PC-3 (cell line): Measurements from ENCODE around the gene GFM2. TPM values are rescaled to one million over a fixed set of nuclear protein-coding genes. Genes with fewer than 3 reads are reported as not detected.

ENCODE experiments used
- ATAC-seq: fragments of 200-7000 bp; cut with Tn5 transposase; 2 replicates; pipeline ENCODE4 v1.9.1; 2020; ENCODE audit warnings: mild to moderate bottlenecking, moderate library complexity
- BruUV-seq: library from RNA; stranded (reverse); fragments of 400-500 nt; replicated peaks from 2 replicates; lab custom pipeline; 2021; lab: Mats Ljungman, UMichigan
- CTCF ChIA-PET: fragments of 300-600 bp; sonication (Branson Sonifier 250); formaldehyde crosslinking; loops from one replicate; lab custom pipeline; 2022; ENCODE audit warnings: antibody characterized with exemption; lab: Charles Lee
- POLR2A ChIA-PET: fragments of 300-600 bp; sonication (Branson Sonifier 250); formaldehyde crosslinking; loops from one replicate; lab custom pipeline; 2022; ENCODE audit warnings: antibody characterized with exemption; ENCODE audit not compliant: unreplicated experiment; lab: Charles Lee
- DNase-seq: peaks from one replicate; pipeline ENCODE4 v3.0.0-alpha.2; 2015
- H2AFZ ChIP-seq: fragments of 300-600 bp; sonication (generic); 2 replicates; pipeline ENCODE4 v1.6.0; 2016; ENCODE audit warnings: antibody characterized with exemption, low read length
- H3F3A ChIP-seq: fragments of 300-600 bp; sonication (generic); one replicate; pipeline ENCODE4 v1.6.0; 2017; ENCODE audit warnings: antibody characterized with exemption, low read length, control low read depth, mild to moderate bottlenecking; ENCODE audit not compliant: unreplicated experiment
- H3K27ac ChIP-seq: fragments of 300-600 bp; sonication (generic); 2 replicates; pipeline ENCODE4 v1.5.1; 2016; ENCODE audit warnings: mild to moderate bottlenecking, low read length
- H3K27me3 ChIP-seq: fragments of 300-600 bp; sonication (generic); 2 replicates; pipeline ENCODE4 v1.6.1; 2016; ENCODE audit warnings: low read length, mixed read lengths
- H3K36me3 ChIP-seq: fragments of 300-600 bp; sonication (generic); 2 replicates; pipeline ENCODE4 v1.6.1; 2016; ENCODE audit warnings: low read depth, mixed run types, low read length, mixed read lengths
- H3K4me1 ChIP-seq: fragments of 300-600 bp; sonication (generic); 2 replicates; pipeline ENCODE4 v1.5.1; 2016; ENCODE audit warnings: low read length; ENCODE audit not compliant: insufficient read depth
- H3K4me2 ChIP-seq: fragments of 300-600 bp; sonication (generic); 2 replicates; pipeline ENCODE4 v1.6.0; 2016; ENCODE audit warnings: low read length
- H3K4me3 ChIP-seq: fragments of 300-600 bp; sonication (generic); 2 replicates; pipeline ENCODE4 v1.5.1; 2016; ENCODE audit warnings: mild to moderate bottlenecking, low read length, mixed read lengths
- H3K79me2 ChIP-seq: fragments of 300-600 bp; sonication (generic); 2 replicates; pipeline ENCODE4 v1.6.1; 2017; ENCODE audit warnings: low read length, mixed read lengths
- H3K9ac ChIP-seq: fragments of 300-600 bp; sonication (generic); 2 replicates; pipeline ENCODE4 v1.6.0; 2016; ENCODE audit warnings: mild to moderate bottlenecking, low read length
- H3K9me2 ChIP-seq: fragments of 300-600 bp; sonication (generic); replicated peaks from 2 replicates; pipeline ENCODE4 v1.6.1; 2016; ENCODE audit warnings: mixed run types, low read length, mixed read lengths
- H3K9me3 ChIP-seq: fragments of 300-600 bp; sonication (generic); 2 replicates; pipeline ENCODE4 v1.6.1; 2016; ENCODE audit warnings: low read length, mixed read lengths
- H4K20me1 ChIP-seq: fragments of 300-600 bp; sonication (generic); 2 replicates; pipeline ENCODE4 v1.6.1; 2016; ENCODE audit warnings: low read length, mixed read lengths
- CTCF ChIP-seq: fragments of 300-600 bp; sonication (generic); conservative IDR thresholded peaks from 2 replicates; pipeline ENCODE4 v1.5.1; 2017; ENCODE audit warnings: antibody characterized with exemption, low read depth, mild to moderate bottlenecking, low read length
- EZH2 ChIP-seq: fragments of 300-600 bp; sonication (generic); IDR thresholded peaks from one replicate; pipeline ENCODE4 v1.6.1; 2017; ENCODE audit warnings: antibody characterized with exemption, mild to moderate bottlenecking, low read length; ENCODE audit not compliant: unreplicated experiment
- EZH2phosphoT487 ChIP-seq: fragments of 300-600 bp; sonication (generic); IDR thresholded peaks from 2 replicates; pipeline ENCODE4 v1.6.1; 2018; ENCODE audit warnings: mild to moderate bottlenecking, antibody characterized with exemption, low read length, borderline replicate concordance
- intact Hi-C: fragments of 100-400 bp; cut with micrococcal nuclease; formaldehyde crosslinking; loops from 2 replicates; pipeline ENCODE4 v1.9.0; 2023
- total RNA-seq: library from RNA; depleted of rRNA; stranded (reverse); fragments of >200 nt; gene quantifications from 2 replicates; pipeline ENCODE4 v1.2.3, GENCODE V29; 2014

The GFM2 gene
- total RNA-seq, 1 experiment from 2014 or later: 36.8 TPM

- Histone ChIP-seq H3K79me2 (peaks cover 50% of the 10 kb centered on the region), H3K4me1 (peaks cover 33% of the 10 kb centered on the region)
These were observed 629 bp upstream of the GFM2 start for GRCh38 chr5:74767579-74767913.

DNA sequence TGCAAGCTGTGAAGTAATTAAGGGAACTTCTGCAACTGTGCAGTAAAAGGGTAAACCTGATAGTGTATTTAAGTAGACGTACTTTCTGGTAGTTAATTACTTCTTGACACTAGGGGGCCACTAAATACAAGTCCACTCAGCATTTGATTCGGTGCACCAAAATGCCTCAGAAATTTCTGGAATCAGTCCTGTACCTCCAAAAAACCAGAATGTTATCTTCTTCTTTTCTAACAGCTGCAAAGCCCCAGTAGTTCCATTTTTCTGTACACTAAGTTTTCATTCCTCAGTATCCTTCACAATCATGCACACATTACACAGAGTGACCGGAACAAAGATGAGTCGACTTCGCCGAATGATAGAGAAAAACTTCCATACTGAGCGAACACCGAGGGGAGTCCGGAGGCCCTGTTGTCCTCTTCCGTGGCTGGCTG, 484 bp downstream of the GFM2 start:
- Histone ChIP-seq H3K9me2 (no peaks in the 10 kb centered on the region), H3K4me1 (peaks cover 44% of the 10 kb centered on the region), H3K4me3 (peak overlapping the region; percentile 97), H3K36me3 (peaks cover 5% of the 10 kb centered on the region; the same call in 1 of the 2 replicates), H3K27ac (peak overlapping the region; percentile 27), H3K79me2 (peaks cover 60% of the 10 kb centered on the region), H3K9me3 (no peaks in the 10 kb centered on the region), H3F3A (peaks cover 8% of the 10 kb centered on the region), H3K27me3 (no peaks in the 10 kb centered on the region), H2AFZ (peak overlapping the region; percentile 94), H3K4me2 (peak overlapping the region; percentile 89), H4K20me1 (peaks cover 3% of the 10 kb centered on the region; the same call in 1 of the 2 replicates), H3K9ac (peak overlapping the region; percentile 93)
- TSS peak; percentile 75 for BruUV-seq
- POLR2A ChIA-PET: no interaction called here
- TF ChIP-seq EZH2phosphoT487 (no peak), CTCF (peak; percentile 56)
- ATAC-seq: peak; percentile 45
- peak; percentile 34 for DNase-seq
- CTCF ChIA-PET: interaction anchor here (0.6 kb wide), 1 partner anchor 130 kb away, joined by 3 read pairs; no protein-coding TSS in a partner anchor
- intact Hi-C loops: loop anchor here (2.0 to 5.0 kb wide), 2 partner anchors 136 to 152 kb away; no protein-coding TSS in a partner anchor

More at GRCh38 chr5:74767579-74767913, 629 bp upstream of the GFM2 start:
- H3F3A ChIP-seq: peaks cover 8% of the 10 kb centered on the region
- H3K36me3 ChIP-seq: peaks cover 5% of the 10 kb centered on the region; the same call in 1 of the 2 replicates
- ATAC-seq (peak; percentile 30), DNase-seq (peak; percentile 25)
- H3K27ac ChIP-seq: peak overlapping the region; percentile 50
- no peaks in the 10 kb centered on the region for H3K9me3 ChIP-seq
- BruUV-seq: TSS peak; percentile 74
- H3K27me3 ChIP-seq: no peaks in the 10 kb centered on the region
- no peaks in the 10 kb centered on the region for H3K9me2 ChIP-seq
- peak overlapping the region; percentile 93 for H3K9ac ChIP-seq
- H2AFZ ChIP-seq: peak overlapping the region; percentile 94
- ChIA-PET CTCF (no interaction called here), POLR2A (no interaction called here)
- TF ChIP-seq EZH2 (no peak), CTCF (no peak), EZH2phosphoT487 (no peak)
- H4K20me1 ChIP-seq: no peaks in the 10 kb centered on the region
- peak overlapping the region; percentile 89 for H3K4me2 ChIP-seq
- peak overlapping the region; percentile 97 for H3K4me3 ChIP-seq
- intact Hi-C loops: loop anchor here (2.0 to 5.0 kb wide), 2 partner anchors 135 to 151 kb away; no protein-coding TSS in a partner anchor

DNA sequence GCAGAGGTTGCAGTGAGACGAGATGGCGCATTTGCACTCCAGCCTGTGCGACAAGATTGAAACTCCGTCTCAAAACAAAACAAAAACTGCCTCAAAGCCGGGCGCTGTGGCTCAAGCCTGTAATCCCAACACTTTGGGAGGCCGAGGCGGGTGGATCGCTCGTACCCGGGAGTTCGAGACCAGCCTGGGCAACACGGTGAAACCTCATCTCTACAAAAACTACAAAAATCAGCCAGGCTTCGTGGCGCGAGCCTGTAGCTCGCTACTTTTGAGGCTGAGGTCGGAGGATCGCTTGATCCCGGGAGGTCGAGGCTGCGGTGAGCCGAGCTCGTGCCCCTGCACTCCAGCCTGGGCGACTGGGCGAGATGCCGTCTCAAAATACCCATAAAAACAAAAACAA, 988 bp downstream of the GFM2 start:
- ChIA-PET CTCF (interaction anchor here (0.6 kb wide), 1 partner anchor 97 kb away, joined by 13 read pairs; no protein-coding TSS in a partner anchor), POLR2A (no interaction called here)
- peak overlapping the region; percentile 97 for H3K4me3 ChIP-seq
- H3K27ac ChIP-seq: no peak overlapping the region
- intact Hi-C loops: loop anchor here (2.0 to 5.0 kb wide), 2 partner anchors 136 to 153 kb away; no protein-coding TSS in a partner anchor
- no peak for TF ChIP-seq CTCF
- peaks cover 8% of the 10 kb centered on the region for H3F3A ChIP-seq
- H3K36me3 ChIP-seq: peaks cover 2% of the 10 kb centered on the region; the same call in 1 of the 2 replicates
- no peaks in the 10 kb centered on the region for H3K9me2 ChIP-seq
- H3K9ac ChIP-seq: peak overlapping the region; percentile 93
- peak overlapping the region; percentile 94 for H2AFZ ChIP-seq
- peaks cover 62% of the 10 kb centered on the region for H3K79me2 ChIP-seq
- DNase-seq (no peak), ATAC-seq (no peak)
- H4K20me1 ChIP-seq: peaks cover 3% of the 10 kb centered on the region; the same call in 1 of the 2 replicates
- BruUV-seq: no TSS peak
- peak overlapping the region; percentile 89 for H3K4me2 ChIP-seq
- H3K9me3 ChIP-seq: no peaks in the 10 kb centered on the region
- H3K4me1 ChIP-seq: peaks cover 46% of the 10 kb centered on the region
- H3K27me3 ChIP-seq: no peaks in the 10 kb centered on the region
